Femur (tissue), 1 donor: ENCODE measurements around the gene ZNF146.
"Not testable (repeated sequence)": the region's sequence is repeated elsewhere in the genome, so short reads cannot be mapped to it uniquely, and the experiment has no call there.

Experiments
- DNase-seq: peaks from one replicate; pipeline ENCODE4 v3.0.0-alpha.2; 2017

ZNF146 gene

DNA sequence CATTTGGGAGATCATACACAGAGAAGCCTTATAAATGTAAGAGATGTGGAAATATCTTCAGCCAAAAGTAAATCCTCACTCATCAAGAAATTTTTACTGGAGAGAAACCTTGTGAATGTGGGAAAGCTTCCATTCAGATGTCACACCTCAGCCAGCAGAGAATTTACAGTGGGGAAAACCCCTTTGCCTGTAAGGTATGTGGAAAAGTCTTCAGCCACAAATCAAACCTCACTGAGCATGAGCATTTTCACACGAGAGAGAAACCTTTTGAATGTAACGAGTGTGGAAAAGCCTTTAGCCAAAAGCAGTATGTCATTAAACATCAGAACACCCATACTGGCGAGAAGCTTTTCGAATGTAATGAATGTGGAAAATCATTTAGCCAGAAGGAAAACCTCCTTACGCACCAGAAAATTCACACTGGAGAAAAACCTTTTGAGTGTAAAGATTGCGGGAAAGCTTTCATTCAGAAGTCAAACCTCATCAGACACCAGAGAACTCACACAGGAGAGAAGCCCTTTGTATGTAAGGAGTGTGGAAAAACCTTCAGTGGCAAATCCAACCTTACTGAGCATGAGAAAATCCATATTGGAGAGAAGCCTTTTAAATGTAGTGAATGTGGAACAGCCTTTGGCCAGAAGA, 21.5 kb downstream of the ZNF146 start:
- no peak for DNase-seq

DNA sequence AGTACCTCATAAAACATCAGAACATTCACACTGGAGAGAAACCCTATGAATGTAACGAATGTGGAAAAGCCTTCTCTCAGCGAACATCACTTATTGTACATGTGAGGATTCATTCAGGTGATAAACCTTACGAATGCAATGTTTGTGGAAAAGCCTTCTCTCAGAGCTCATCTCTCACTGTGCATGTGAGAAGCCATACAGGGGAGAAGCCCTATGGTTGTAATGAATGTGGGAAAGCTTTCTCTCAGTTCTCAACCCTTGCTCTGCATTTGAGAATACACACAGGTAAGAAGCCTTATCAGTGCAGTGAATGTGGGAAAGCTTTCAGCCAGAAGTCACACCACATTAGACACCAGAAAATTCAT, 22.0 kb downstream of the ZNF146 start:
- no peak for DNase-seq

DNA sequence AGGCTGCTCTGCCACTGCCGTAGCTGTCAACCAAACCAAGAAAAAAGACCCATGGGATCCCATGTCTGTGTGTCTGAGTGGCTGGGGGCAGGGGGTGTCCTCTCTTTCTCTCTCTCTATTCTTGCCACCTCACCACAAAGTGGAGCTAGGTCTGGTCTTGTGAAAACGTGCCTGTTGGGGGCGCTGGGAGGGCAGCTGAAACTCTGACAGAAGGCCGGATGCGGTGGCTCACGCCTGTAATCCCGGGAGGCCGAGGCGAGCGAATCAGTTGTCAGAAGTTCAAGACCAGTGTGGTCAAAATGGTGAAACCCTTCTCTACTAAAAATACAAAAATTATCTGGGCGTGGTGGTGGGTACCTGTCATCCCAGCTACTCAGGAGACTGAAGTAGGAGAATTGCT, 29.2 kb downstream of the ZNF146 start:
- no peak for DNase-seq

DNA sequence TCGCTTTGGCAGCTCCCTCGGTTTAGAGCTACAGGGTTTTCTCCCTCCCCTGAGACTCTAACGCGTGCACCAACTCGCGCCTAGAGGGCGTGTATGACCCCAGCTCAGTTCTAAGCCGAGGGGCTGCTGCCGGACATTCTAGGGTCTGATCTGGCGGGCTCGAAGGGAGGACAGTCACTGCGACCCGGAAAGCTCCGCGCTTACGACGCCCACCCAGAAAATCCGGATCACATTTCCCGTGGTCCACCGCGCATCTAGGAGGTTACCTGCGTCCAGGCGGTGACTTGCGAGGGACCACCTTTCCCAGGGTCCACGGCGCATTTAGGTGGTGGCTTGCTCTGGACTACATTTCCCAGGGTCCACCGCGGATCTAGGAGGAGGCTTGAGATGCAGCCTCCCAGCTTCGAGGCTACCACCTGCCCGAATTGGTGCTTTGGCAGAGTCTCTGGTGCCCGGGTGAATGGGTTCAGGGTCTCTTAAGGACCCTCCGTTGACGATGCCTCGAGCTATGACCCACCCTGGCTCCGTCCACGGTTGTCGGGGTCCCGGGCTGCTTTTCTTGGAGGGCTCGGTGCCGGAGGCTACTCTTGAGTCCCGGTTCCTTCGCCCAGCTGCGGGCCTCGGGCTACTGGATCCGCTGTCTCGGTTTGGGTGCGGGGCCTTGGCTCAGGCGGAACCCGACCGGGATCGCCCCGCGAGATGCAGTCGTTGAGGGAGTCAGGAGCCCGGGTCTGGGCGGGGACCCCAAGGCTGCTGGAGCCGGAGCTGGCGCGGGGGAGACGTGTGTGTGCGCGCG, 30.5 kb downstream of the ZNF146 start:
- peak; percentile 30 for DNase-seq

DNA sequence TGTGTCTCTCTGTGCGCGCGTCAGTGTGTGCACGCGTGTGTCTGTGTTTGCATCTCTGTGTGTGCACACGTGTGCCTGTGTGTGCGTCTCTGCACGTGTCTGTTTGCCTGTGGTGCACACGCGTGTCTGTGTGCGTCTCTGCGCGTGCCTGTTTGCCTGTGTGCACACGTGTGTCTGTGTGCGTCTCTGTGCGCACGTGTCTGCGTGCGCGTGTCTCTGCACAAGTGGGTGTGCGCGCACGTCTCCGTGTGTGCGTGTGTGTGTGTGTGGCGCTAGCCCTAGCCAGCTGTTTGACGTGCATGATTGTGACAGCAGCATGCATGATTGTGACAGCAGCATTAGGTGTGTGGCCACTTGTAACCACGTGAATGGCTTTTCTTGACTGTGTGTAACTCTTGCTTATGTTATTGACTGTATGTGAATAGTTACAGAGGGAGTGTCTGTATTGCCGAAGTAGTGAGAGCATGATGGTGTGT, 31.1 kb downstream of the ZNF146 start:
- DNase-seq = no peak

DNA sequence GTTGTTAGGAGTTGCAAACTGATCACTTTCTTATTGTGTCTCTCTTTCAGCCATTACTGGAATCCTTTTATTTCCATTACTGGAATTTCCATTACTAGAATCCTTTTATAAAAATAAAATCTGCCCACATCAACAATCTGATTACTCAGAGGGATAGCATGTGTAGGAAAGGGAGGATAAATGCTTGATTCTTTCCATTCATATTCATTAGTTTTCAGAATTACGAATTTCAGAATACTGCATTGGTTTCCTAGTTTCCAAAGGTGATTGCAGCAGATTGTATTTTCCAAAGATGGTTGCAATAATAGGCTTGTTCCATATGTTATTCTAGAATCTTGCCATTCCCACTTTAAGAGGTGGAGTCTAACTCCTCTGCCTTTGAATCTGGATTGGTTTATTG, 37.1 kb downstream of the ZNF146 start:
- no peak for DNase-seq

DNA sequence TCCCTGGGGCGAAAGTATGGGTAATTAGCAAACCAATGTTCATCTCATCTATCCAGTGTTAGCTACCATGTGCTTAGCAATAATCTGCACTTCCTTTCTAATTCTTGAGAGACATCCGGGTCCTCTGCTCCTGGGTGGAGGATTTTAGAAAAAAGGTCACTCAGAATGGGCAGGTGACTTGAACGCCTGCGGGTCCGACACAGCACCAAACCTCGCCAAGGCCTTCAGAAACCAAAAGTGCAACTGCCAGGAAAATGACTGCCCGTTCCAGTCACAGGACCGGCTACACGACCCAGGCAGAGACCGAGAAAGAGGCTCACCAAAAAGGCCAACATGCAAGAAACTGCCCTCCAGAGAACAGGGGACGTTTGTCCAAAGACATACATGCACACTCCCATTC, 39.9 kb downstream of the ZNF146 start:
- DNase-seq = no peak

DNA sequence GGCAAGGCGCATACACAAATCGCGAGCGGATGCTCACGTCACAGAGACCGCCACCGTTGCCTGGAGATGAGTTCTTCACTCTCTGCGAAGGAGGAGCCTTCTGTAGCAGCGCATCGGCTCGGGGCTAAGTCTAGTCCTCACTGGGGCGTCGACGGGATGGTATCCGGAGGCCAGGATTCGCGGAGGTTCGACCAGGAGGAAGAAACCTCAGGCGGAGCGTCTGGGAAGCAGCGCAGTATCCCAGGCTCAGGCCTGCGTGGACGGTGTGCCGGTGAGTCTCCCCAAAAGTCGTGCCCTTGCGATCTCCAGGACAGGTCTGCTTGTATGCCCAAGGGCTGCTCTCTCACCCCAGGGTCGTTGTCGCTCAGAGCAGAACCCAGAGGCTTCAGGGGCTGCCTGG, 40.4 kb downstream of the ZNF146 start:
- no peak for DNase-seq

DNA sequence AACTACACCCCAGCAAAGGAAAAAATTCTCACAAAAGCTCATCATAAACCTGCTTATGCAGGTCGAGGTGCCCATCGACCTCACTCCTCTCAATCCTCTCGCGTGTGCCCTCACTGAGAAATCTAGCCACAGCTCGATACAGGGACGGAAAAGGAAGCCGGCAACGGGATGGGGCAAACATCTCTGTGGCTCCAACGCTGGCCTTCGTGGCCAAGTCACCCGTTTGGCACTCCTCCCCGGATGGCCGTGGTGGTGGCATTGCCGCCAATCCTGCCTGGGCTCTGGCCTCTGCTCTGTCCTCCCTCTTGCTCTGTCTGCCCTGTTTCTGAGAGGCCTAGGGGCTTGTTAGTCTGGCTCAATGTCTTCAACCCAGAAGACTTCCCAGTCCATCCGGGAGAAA, 41.2 kb downstream of the ZNF146 start:
- DNase-seq = no peak

DNA sequence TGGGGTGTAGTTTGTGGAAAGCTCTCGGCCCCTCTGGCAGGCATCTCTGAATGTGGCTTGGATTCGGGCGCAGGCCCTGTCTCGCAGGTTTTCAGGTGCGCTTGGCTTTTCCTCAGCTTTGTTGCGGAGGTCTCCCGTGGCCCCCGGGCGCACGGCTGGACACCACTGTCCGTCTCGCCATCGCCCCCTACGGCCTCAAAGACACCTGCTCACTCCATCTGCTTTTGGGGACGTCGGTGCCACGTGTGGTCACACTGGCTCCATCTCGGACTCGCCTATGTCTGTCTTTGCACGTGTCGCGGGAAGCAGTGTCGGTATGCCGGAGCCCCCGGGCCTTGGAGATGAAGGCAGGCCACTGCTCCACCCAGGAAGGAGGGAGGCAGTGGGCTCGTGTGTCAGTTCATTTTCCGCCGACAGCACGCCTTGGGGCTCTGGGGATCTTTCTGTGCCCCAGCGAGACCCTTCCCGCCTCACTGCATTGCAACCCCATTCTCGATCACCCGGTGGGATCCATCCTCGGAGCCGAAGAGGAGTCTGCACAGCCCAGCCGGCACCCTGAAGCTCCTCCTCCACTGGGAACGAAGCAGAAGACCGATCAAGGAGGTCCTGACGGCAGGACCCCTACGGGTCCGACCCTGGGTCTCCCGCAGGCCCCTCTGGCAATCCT, 42.1 kb downstream of the ZNF146 start:
- no peak for DNase-seq

DNA sequence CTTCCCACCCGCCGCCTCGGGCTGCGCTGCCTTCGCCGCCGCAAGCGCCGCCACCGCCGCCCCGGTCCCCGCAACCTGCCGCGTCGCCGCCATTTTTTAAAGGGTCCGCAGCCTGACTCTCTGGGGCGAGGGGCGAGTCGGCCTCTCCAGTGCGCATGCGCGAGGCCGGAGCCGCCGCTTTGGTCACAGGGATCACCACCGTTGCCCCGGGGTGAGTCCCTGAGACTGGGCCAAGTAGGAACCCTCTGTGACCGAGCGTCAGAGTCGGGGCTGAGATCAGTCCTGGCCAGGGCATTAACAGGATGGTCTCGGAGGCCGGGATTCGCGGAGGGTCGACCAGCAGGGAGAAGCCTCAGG, 42.6 kb downstream of the ZNF146 start:
- DNase-seq = peak; percentile 34

DNA sequence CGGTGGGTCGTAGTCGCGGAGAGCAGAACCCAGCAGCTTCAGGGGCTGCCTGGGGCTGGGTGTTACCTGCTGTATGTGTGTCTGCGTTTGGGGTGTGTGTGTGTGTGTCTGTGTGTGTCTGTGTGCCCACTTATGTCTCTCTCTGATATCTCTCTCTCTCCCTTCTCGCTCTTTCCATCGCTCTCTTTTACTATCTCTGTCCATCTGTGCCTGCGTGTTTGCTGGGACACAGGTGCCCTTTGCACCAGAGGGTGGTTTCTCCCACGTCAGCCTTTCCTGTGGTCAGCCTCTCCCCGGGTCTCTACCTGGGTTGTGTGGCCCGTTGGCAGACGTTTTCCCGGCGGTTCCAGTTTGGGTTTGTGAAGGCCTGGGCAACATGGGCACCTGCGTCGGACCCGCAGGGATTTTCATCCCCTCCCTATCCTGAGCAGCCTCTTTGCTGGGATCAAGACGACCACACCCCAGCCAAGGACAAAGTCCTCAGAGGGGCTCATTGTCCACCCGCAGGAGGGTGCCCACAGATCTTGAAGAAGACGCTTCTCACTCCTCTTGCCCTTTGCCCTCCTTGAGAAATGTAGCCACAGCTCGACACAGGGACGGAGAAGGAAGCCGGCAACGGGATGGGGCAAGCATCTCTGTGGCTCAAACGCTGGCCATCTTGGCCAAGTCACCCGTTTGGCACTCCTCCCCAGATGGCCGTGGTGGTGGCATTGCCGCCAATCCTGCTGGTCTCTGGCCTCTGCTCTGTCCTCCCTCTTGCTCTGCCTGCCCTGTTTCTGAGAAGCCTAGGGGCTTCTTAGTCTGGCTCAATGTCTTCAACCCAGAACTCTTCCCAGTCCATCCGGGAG, 43.3 kb downstream of the ZNF146 start:
- DNase-seq = no peak

DNA sequence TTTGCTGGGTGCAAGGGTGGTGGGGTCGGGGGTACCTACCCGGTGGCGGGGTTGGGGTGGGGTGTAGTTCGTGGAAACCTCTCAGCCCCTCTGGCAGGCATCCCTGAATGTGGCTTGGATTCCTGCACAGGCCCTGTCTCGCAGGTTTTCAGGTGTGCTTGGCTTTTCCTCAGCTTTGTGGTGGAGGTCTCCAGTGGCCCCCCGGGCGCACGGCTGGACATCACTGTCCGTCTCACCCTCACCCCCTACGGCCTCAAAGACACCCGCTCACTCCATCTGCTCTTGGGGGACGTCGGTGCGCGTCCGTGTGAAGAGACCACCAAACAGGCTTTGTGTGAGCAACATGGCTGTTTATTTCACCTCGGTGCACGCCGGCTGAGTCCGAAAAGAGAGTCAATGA, 44.3 kb downstream of the ZNF146 start:
- DNase-seq = no peak

DNA sequence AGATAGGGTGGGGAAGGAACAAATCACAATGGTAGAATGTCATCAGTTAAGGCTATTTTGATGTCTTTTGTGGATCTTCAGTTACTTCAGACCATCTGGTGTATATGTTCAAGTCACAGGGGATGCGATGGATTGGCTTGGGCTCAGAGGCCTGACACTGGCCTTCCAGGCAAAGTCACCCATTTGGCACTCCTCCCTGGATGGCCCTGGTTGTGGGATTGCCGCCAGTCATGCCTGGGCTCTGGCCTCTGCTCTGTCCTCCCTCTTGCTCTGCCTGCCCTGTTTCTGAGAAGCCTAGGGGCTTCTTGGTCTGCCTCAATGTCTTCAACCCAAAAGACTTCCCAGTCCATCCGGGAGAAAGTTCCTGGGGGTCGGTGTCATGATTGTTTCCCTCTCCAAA, 50.2 kb downstream of the ZNF146 start:
- no peak for DNase-seq

DNA sequence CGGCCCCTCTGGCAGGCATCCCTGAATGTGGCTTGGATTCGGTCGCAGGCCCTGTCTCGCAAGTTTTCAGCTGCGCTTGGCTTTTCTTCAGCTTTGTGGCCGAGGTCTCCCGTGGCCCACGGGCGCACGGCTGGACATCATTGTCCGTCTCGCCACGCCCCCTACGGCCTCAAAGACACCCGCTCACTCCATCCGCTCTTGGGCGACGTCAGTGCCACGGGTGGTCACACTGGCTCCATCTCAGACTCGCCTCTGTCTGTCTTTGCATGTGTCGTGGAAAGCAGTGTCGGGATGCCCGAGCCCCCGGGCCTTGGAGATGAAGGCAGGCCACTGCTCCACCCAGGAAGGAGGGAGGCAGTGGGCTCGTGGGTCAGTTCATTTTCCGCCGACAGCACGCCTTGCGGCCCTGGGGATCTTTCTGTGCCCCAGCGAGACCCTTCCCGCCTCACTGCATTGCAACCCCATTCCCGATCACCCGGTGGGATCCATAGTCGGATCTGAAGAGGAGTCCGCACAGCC, 51.0 kb downstream of the ZNF146 start:
- DNase-seq = no peak

DNA sequence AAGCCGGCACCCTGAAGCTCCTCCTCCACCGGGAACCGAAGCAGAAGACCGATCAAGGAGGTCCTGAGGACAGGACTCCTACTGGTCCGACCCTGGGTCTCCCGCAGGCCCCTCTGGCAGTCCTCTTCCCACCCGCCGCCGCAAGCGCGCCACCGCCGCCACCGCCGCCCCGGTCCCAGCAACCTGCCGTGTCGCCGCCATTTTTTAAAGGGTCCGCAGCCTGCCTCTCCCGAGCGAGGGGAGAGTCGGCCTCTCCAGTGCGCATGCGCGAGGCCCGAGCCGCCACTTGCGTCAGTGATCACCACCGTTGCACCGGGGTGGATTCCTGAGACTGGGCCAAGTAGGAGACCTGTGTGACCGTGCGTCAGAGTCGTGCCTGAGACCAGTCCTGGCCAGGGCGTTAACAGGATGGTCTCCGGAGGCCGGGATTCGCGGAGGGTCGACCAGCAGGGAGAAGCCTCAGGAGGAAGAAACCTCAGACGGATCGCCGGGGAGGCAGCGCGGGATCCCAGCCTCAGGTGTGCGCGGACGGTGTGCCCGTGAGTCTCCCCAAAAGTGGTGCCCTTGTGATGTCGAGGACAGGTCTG, 51.6 kb downstream of the ZNF146 start:
- DNase-seq = no peak

DNA sequence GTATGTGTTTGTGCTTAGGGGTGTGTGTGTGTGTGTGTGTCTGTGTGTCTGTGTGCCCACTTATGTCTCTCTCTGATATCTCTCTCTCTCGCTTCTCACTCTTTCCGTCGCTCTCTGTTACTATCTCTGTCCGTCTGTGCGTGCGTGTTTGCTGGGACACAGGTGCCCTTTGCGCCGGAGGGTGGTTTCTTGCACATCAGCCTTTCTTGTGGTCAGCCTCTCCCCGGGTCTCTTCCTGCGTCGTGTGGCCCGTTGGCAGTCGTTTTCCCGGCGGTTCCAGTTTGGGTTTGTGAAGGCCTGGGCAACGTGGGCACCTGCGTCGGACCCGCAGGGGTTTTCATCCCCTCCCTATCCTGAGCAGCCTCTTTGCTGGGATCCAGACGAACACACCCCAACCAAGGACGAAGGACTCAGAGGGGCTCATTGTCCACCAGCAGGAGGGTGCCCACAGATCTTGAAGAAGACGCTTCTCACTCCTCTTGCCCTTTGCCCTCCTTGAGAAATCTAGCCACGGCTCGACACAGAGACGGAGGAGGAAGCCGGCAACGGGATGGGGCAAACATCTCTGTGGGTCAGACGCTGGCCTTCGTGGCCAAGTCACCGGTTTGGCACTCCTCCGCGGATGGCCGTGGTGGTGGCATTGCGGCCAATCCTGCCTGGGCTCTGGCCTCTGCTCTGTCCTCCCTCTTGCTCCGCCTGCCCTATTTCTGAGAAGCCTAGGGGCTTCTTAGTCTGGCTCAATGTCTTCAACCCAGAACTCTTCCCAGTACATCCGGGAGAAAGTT, 52.3 kb downstream of the ZNF146 start:
- no peak for DNase-seq

DNA sequence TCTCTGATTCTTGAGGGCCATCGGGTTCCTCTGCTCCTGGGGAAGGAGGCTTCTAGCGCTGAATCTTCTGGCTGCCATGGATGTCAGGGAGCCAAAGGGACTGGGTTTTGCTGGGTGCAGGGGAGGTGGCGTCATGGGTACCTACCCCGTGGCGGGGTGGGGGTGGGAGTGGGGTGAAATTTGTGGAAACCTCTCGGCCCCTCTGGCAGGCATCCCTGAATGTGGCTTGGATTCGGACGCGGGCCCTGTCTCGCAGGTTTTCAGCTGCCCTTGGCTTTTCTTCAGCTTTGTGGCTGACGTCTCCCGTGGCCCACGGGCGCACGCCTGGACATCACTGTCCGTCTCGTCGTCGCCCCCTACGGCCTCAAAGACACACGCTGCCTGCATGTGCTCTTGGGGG, 53.2 kb downstream of the ZNF146 start:
- not testable (repeated sequence) for DNase-seq

DNA sequence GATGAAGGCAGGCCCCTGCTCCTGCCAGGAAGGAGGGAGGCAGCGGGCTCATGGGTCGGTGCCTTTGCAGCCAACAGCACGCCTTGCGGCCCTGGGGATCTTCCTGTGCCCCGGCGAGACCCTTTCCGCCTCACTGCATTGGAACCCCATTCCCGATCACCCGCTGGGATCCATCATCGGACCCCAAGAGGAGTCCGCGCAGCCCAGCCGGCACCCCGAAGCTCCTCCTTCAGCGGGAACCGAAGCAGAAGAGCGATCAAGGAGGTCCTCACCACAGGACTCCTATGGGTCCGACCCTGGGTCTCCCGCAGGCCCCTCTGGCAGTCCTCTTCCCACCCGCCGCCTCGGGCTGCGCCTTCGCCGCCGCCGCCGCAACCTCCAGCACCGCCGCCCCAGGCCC, 53.7 kb downstream of the ZNF146 start:
- DNase-seq = not testable (repeated sequence)

DNA sequence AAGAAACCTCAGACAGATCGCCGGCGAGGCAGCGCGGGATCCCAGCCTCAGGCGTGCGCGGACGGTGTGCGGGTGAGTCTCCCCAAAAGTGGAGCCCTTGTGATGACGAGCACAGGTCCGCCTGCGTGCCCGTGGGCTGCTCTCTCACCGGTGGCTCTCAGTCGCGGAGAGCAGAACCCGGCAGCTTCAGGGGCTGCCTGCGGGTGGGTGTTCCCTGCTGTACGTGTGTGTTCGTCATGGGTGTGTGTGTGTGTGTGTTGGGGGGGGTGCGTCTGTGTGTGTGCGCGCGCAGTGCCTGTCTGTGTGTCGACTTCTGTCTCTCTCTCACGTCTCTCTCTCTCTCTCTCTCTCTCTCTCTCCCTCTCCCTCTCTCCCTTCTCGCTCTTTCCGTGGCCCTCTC, 54.4 kb downstream of the ZNF146 start:
- not testable (repeated sequence) for DNase-seq
